Astrocyte (in vitro differentiated cells and primary cell): ENCODE results near the gene THAP3.

ENCODE experiments used
- CTCF ChIP-seq: IDR thresholded peaks from 2 replicates; pipeline ENCODE4 v1.5.1; 2011; ENCODE audit warnings: low read depth, mild to moderate bottlenecking, inconsistent platforms, low read length, moderate library complexity; ENCODE audit not compliant: insufficient read depth
- EZH2 ChIP-seq: IDR thresholded peaks from 2 replicates; pipeline ENCODE4 v1.6.1; 2012; ENCODE audit warnings: mild to moderate bottlenecking, low read length, inconsistent platforms; ENCODE audit not compliant: insufficient read depth

GRCh38 chr1:6674771-6675170 lies 50.1 kb downstream of the THAP3 start:
- no peak for TF ChIP-seq EZH2
- TF ChIP-seq CTCF, result no peak
